ENCODE data around the gene C4orf46. TPM values are rescaled to one million over a fixed set of nuclear protein-coding genes. Genes with fewer than 3 reads are reported as not detected.

Gene C4orf46
- total RNA-seq, 4 donors from 2014 or later, result 3.0 to 6.5 (median 4.2) TPM

GRCh38 chr4:158666892-158667291 lies 4.8 kb downstream of the C4orf46 start:
- TF ChIP-seq CTCF (IDR thresholded peaks at IDR 0.05; ENCODE audit: low read depth), result no peak

- TF ChIP-seq CTCF (IDR thresholded peaks at IDR 0.05; ENCODE audit: low read depth), result no peak
Measured at GRCh38 chr4:158664806-158665205, 6.9 kb downstream of the C4orf46 start.

GRCh38 chr4:158657291-158657690 lies 14.4 kb downstream of the C4orf46 start:
- TF ChIP-seq CTCF (IDR thresholded peaks at IDR 0.05; ENCODE audit: low read depth), result no peak

GRCh38 chr4:158656439-158656838 lies 15.2 kb downstream of the C4orf46 start:
- TF ChIP-seq CTCF (IDR thresholded peaks at IDR 0.05; ENCODE audit: low read depth), result no peak

- no peak for TF ChIP-seq CTCF (IDR thresholded peaks at IDR 0.05; ENCODE audit: low read depth)
Measured at GRCh38 chr4:158652920-158653319, 18.8 kb downstream of the C4orf46 start.

GRCh38 chr4:158649111-158649680 lies 22.5 kb downstream of the C4orf46 start:
- TF ChIP-seq CTCF (IDR thresholded peaks at IDR 0.05; ENCODE audit: low read depth), result no peak

- TF ChIP-seq CTCF (IDR thresholded peaks at IDR 0.05; ENCODE audit: low read depth), result no peak
Measured at GRCh38 chr4:158644760-158645159, 26.9 kb downstream of the C4orf46 start.
